NCI-H2227 treated with DMSO at 0.1 percent for 48 hours (cell line): Measurements from ENCODE around the gene GFRAL.

Experiments used
- DNase-seq: peaks from one replicate; lab custom pipeline; 2025; lab: John Stamatoyannopoulos, UW

The GFRAL gene

DNA sequence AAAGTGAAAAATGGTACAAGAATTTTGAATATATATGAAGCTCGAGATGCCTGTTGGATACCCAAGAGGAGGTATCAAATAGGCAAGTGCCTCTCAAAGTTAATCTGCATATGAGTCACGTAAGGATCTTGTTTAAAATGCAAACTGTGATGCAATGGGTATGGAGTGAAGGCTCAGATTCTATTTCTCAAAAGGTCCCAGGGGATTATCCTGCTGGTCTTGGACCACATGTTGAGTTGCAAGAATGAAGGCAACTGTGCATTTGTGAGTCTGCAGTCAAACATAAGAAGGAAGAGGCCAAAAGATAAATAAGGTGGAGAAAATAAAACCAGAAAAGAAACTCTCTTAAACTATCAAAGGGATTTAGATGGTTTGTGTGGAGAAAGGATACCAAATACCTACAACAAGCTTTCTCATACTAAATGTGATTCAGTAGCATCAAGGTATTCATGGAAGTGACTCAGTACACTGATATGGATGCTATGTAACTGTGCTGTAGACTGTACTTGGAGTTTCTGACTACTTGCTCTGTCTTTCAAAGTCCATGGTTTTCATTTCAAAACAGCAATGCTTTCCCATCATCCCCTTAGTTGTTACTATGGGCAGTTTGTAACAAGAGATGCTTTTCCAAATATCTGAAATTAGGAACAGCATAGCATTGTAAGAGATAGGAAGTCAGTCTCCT, 106.3 kb downstream of the GFRAL start:
- no peak for DNase-seq

GRCh38 chr6:55437141-55437540, 109.9 kb downstream of the GFRAL start:
- DNase-seq: no peak

GRCh38 chr6:55438203-55438602, 110.9 kb downstream of the GFRAL start:
- DNase-seq: no peak

GRCh38 chr6:55443238-55444134, 116.2 kb downstream of the GFRAL start:
- no peak for DNase-seq

- DNase-seq: peak; percentile 14
Measured at GRCh38 chr6:55445648-55446204, 118.5 kb downstream of the GFRAL start.

DNA sequence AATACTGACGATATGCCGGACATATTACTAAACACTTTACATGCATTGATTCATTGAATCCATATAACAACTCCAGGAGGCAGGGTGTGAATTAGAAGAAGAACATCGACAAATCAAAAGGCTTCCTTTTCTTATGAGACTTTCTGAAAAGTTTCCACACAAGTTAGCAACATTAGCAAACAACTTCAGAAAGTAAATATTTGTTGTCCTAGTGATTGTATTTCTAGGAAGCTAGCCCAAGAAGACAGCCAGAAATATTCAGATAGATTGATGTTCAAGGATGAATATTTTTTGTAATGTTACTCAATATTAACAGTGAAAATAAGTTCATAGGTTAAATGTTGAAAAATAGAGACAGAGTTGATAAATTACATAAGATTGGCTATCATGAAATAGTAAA, 120.6 kb downstream of the GFRAL start:
- no peak for DNase-seq

DNA sequence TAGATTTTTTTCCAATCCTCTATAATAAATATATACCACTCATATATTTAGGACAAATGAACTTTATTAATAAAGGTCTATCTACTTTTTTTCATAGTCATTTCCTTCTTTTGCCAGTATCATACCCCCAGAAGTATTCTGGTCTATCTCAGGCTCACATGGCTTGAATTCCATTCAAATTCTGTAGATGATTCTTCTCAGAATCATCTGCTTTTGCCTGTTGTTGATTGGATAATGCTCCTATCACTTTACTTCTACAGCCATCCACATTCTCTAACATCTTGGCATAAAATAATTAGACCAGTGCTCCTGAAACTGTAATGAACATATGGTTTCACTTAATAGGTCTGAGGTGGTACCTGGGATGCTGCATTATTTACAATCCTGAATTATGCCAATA, 121.2 kb downstream of the GFRAL start:
- no peak for DNase-seq

DNA sequence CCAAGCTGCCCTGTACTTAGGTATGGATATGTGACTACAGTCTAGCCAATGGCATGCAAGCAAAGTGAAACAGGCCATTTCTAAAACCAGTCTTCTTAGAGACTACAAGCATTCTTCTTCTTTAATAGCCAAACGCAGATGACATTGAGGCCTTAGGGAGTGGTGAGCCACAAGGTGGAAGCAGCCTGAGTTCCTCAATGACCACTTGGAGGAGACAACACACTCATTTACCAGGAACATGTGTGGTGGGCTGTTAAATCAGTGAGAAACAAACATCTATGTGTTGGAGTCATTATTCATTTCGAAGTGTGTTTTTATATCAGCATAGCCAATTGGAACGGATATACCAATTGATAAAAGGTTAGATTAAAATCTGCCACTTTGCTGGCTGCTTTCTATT, 122.0 kb downstream of the GFRAL start:
- DNase-seq: no peak

- DNase-seq: no peak
Measured at GRCh38 chr6:55450005-55450404, 122.7 kb downstream of the GFRAL start.
